HCT116 (cell line): Measurements from ENCODE around the gene UBE2H. TPM values are rescaled to one million over a fixed set of nuclear protein-coding genes. Genes with fewer than 3 reads are reported as not detected.

Source experiments
- ATAC-seq: fragments of 200-7000 bp; cut with Tn5 transposase; 2 replicates; pipeline ENCODE4 v1.9.1; 2020; ENCODE audit warnings: mild to moderate bottlenecking, moderate library complexity
- BruUV-seq: library from RNA; stranded (reverse); fragments of 400-500 nt; replicated peaks from 2 replicates; lab custom pipeline; 2021; lab: Mats Ljungman, UMichigan
- CTCF ChIA-PET: fragments of 300-600 bp; sonication (Branson Sonifier 250); formaldehyde crosslinking; loops from one replicate; lab custom pipeline; 2021; ENCODE audit warnings: antibody characterized with exemption; lab: Charles Lee
- POLR2A ChIA-PET: fragments of 300-600, 350-600 bp; sonication (Branson Sonifier 250); formaldehyde crosslinking; loops from one replicate; lab custom pipeline; 2021; ENCODE audit warnings: antibody characterized with exemption; lab: Charles Lee
- RAD21 ChIA-PET, 2 experiments: fragments of 300-600 bp; sonication (Branson Sonifier 250); formaldehyde crosslinking; loops; one replicate each; lab custom pipeline; 2023; ENCODE audit warnings: low total read pairs in 2 of 2; ENCODE audit not compliant: uncharacterized antibody in 2 of 2, unreplicated experiment in 2 of 2, low non-redundant PET in 1 of 2; lab: Charles Lee
- DNase-seq: peaks from one replicate; pipeline ENCODE4 v3.0.0-alpha.2; 2010; ENCODE audit warnings: low read depth, low spot score
- H2AFZ ChIP-seq: fragments of 200-600 bp; shearing (Covaris generic), sonication (generic); 2 replicates; pipeline ENCODE4 v1.6.1; 2017; ENCODE audit warnings: low read depth, mixed run types, mixed read lengths, antibody characterized with exemption, low read length; ENCODE audit not compliant: poor library complexity, severe bottlenecking
- H3K27ac ChIP-seq: 2 replicates; pipeline ENCODE4 v1.5.1; 2012; ENCODE audit warnings: low read depth, low read length
- H3K27me3 ChIP-seq: fragments of 200-600 bp; sonication (generic); 2 replicates; pipeline ENCODE4 v1.6.1; 2016; ENCODE audit warnings: mixed run types, low read length, mixed read lengths; ENCODE audit not compliant: insufficient read depth
- H3K36me3 ChIP-seq, 2 experiments: fragments of 200-500 bp in 1 of 2; fragments of 200-600 bp in 1 of 2; sonication (Bioruptor generic) in 1 of 2; sonication (generic) in 1 of 2; 2 replicates each; pipeline versions ENCODE4 v1.5.1 to v1.6.1; 2014 to 2016; ENCODE audit warnings: low read length in 2 of 2, inconsistent platforms in 1 of 2, mixed read lengths in 1 of 2, mixed run types in 1 of 2; ENCODE audit not compliant: insufficient read depth in 2 of 2, control insufficient read depth in 1 of 2
- H3K4me1 ChIP-seq, 2 experiments: fragments of 200-600 bp in 1 of 2; sonication (generic) in 1 of 2; 2 replicates each; pipeline versions ENCODE4 v1.5.1 to v1.6.1; 2012 to 2017; ENCODE audit warnings: low read length in 2 of 2, inconsistent platforms in 1 of 2, mild to moderate bottlenecking in 1 of 2, mixed read lengths in 1 of 2, mixed run types in 1 of 2, moderate library complexity in 1 of 2; ENCODE audit not compliant: insufficient read depth in 2 of 2, control insufficient read depth in 1 of 2
- H3K4me2 ChIP-seq: fragments of 200-600 bp; sonication (generic); 2 replicates; pipeline ENCODE4 v1.6.1; 2017; ENCODE audit warnings: mixed run types, low read length, mixed read lengths
- H3K4me3 ChIP-seq, 2 experiments: fragments of 200-600 bp in 1 of 2; sonication (generic) in 1 of 2; replicated peaks in 1 of 2; 2 replicates each; pipeline ENCODE4 v1.5.1; 2011 to 2016; ENCODE audit warnings: low read length in 2 of 2, control low read depth in 1 of 2, low read depth in 1 of 2, mild to moderate bottlenecking in 1 of 2, mixed read lengths in 1 of 2, mixed run types in 1 of 2
- H3K79me2 ChIP-seq: fragments of 200-600 bp; sonication (generic); 2 replicates; pipeline ENCODE4 v1.6.1; 2017; ENCODE audit warnings: mild to moderate bottlenecking, mixed run types, low read length, moderate library complexity, mixed read lengths; ENCODE audit not compliant: insufficient read depth
- H3K9ac ChIP-seq: fragments of 200-600 bp; sonication (generic); 2 replicates; pipeline ENCODE4 v1.6.1; 2016; ENCODE audit warnings: low read length, mixed read lengths
- H3K9me2 ChIP-seq: fragments of 200-600 bp; sonication (generic), shearing (Covaris generic); 2 replicates; pipeline ENCODE4 v1.6.1; 2017; ENCODE audit warnings: mixed run types, mild to moderate bottlenecking, moderate library complexity; ENCODE audit not compliant: insufficient read depth
- H3K9me3 ChIP-seq, 2 experiments: fragments of 200-500 bp in 1 of 2; fragments of 200-600 bp in 1 of 2; sonication (Bioruptor generic) in 1 of 2; sonication (generic) in 1 of 2; 2 replicates each; pipeline ENCODE4 v1.6.1; 2014 to 2017; ENCODE audit warnings: low read length in 2 of 2, mixed read lengths in 2 of 2, inconsistent platforms in 1 of 2, low read depth in 1 of 2, mild to moderate bottlenecking in 1 of 2, mixed run types in 1 of 2, moderate library complexity in 1 of 2; ENCODE audit not compliant: control insufficient read depth in 1 of 2, insufficient read depth in 1 of 2
- H4K20me1 ChIP-seq: fragments of 200-600 bp; sonication (generic), shearing (Covaris generic); 2 replicates; pipeline ENCODE4 v1.6.1; 2017; ENCODE audit warnings: mixed run types, mild to moderate bottlenecking, moderate library complexity; ENCODE audit not compliant: insufficient read depth
- ATF3 ChIP-seq: IDR thresholded peaks from 2 replicates; pipeline ENCODE4 v1.6.1; 2012
- EZH2 ChIP-seq: fragments of 200-600 bp; sonication (generic); IDR thresholded peaks from 2 replicates; pipeline ENCODE4 v1.6.1; 2017; ENCODE audit warnings: antibody characterized with exemption, mixed run types
- MAX ChIP-seq: IDR thresholded peaks from 2 replicates; pipeline ENCODE4 v1.6.1; 2012
- POLR2A ChIP-seq: IDR thresholded peaks from 2 replicates; pipeline ENCODE4 v1.7.0; 2011; ENCODE audit warnings: borderline replicate concordance; ENCODE audit not compliant: insufficient read depth, insufficient read length; ENCODE audit errors: extremely low read depth
- POLR2AphosphoS5 ChIP-seq: IDR thresholded peaks from 2 replicates; pipeline ENCODE4 v1.6.1; 2011; ENCODE audit warnings: mild to moderate bottlenecking, low read depth, low read length, moderate library complexity
- RAD21 ChIP-seq: IDR thresholded peaks from 2 replicates; pipeline ENCODE4 v1.6.1; 2012; ENCODE audit warnings: low read depth, mild to moderate bottlenecking
- REST ChIP-seq: IDR thresholded peaks from 2 replicates; pipeline ENCODE4 v1.6.1; 2012; ENCODE audit warnings: low read depth
- SRF ChIP-seq: IDR thresholded peaks from 2 replicates; pipeline ENCODE4 v1.6.1; 2012; ENCODE audit warnings: low read depth
- TCF7L2 ChIP-seq: IDR thresholded peaks from 2 replicates; pipeline ENCODE4 v1.7.0; 2011; ENCODE audit warnings: borderline replicate concordance, inconsistent platforms; ENCODE audit not compliant: insufficient read depth, insufficient read length; ENCODE audit errors: extremely low read depth
- ZFX ChIP-seq: fragments of 450-650 bp; IDR thresholded peaks from 2 replicates; pipeline ENCODE4 v1.6.1; 2017
- intact Hi-C: fragments of 100-400 bp; cut with micrococcal nuclease; formaldehyde crosslinking; loops from 2 replicates; pipeline ENCODE4 v1.10.0; 2022
- total RNA-seq: library from RNA; stranded (reverse); gene quantifications from one replicate; pipeline ENCODE4 v1.2.1, GENCODE V29; 2021; ENCODE audit not compliant: unreplicated experiment

UBE2H gene
- total RNA-seq, 1 experiment from 2014 or later, result 117 TPM

- CTCF ChIA-PET, result no interaction called here
Measured at GRCh38 chr7:129782818-129783583, 169.8 kb downstream of the UBE2H start.

GRCh38 chr7:129781928-129782817, 170.6 kb downstream of the UBE2H start:
- ATAC-seq, result peak; percentile 16
- intact Hi-C loops, result loop anchor here (2.0 kb wide), 1 partner anchor 43 kb away; no protein-coding TSS in a partner anchor
- no peaks in the 10 kb centered on the region for H4K20me1 ChIP-seq
- no peaks in the 10 kb centered on the region for H3K36me3 ChIP-seq
- H3K27me3 ChIP-seq, result no peaks in the 10 kb centered on the region
- no TSS peak for BruUV-seq
- H3K9ac ChIP-seq, result peak overlapping the region; percentile 76
- H3K4me1 ChIP-seq, result peaks cover 20 to 29% of the 10 kb centered on the region in 2 experiments
- POLR2A ChIA-PET, result interaction anchor here (1.0 kb wide), 1 partner anchor 43 kb away, joined by 4 read pairs; no protein-coding TSS in a partner anchor
- RAD21 ChIA-PET, result no interaction called here
- H3K4me2 ChIP-seq, result peak overlapping the region; percentile 82
- no peak for TF ChIP-seq EZH2
- TF ChIP-seq SRF, result no peak
- no peak for TF ChIP-seq ATF3
- TF ChIP-seq POLR2AphosphoS5, result no peak
- no peak for TF ChIP-seq POLR2A
- no peak for TF ChIP-seq TCF7L2
- TF ChIP-seq REST, result no peak
- TF ChIP-seq RAD21, result no peak
- TF ChIP-seq MAX, result no peak
- H3K9me2 ChIP-seq, result no peaks in the 10 kb centered on the region
- no peaks in the 10 kb centered on the region for H3K9me3 ChIP-seq
- CTCF ChIA-PET, result no interaction called here
- H2AFZ ChIP-seq, result no peak overlapping the region
- peak overlapping the region; percentile 9; the same call in 1 of the 2 replicates for H3K27ac ChIP-seq
- peak overlapping the region; percentile 84 to 87 for H3K4me3 ChIP-seq
- DNase-seq, result no peak
- peaks cover 22% of the 10 kb centered on the region for H3K79me2 ChIP-seq

More at GRCh38 chr7:129782818-129783583, 169.8 kb downstream of the UBE2H start:
- Histone ChIP-seq H4K20me1 (no peaks in the 10 kb centered on the region), H3K4me3 (no peak overlapping the region), H3K9ac (no peak overlapping the region), H3K4me1 (peaks cover 17 to 29% of the 10 kb centered on the region in 2 experiments), H3K4me2 (no peak overlapping the region), H3K27me3 (no peaks in the 10 kb centered on the region), H3K27ac (no peak overlapping the region), H3K79me2 (peaks cover 14% of the 10 kb centered on the region; the same call in 1 of the 2 replicates), H3K36me3 (no peaks in the 10 kb centered on the region), H3K9me3 (no peaks in the 10 kb centered on the region), H2AFZ (no peak overlapping the region), H3K9me2 (no peaks in the 10 kb centered on the region)
- DNase-seq, result no peak
- intact Hi-C loops, result no loop called here
- no TSS peak for BruUV-seq
- RAD21 ChIA-PET, result no interaction called here
- TF ChIP-seq EZH2, result no peak
- TF ChIP-seq ZFX, result no peak
- POLR2A ChIA-PET, result no interaction called here
- no peak for ATAC-seq
